Thyroid gland (tissue), 4 donors: Measurements from ENCODE around the gene SMARCAL1.

ENCODE experiments used
- CTCF ChIP-seq, 6 experiments: fragments of 200-600 bp in 3 of 6; fragments of 450-650 bp in 3 of 6; sonication (generic) in 3 of 6; IDR thresholded peaks; one replicate each; pipeline ENCODE4 v1.5.1; 2016 to 2019; ENCODE audit warnings: antibody characterized with exemption in 6 of 6, mild to moderate bottlenecking in 2 of 6, inconsistent platforms in 1 of 6, moderate library complexity in 1 of 6
- POLR2A ChIP-seq, 2 donors: fragments of 450-650 bp; IDR thresholded peaks; one replicate each; pipeline ENCODE4 v1.6.1; 2017; ENCODE audit warnings: antibody characterized with exemption in 2 of 2, mild to moderate bottlenecking in 2 of 2, moderate library complexity in 1 of 2

DNA sequence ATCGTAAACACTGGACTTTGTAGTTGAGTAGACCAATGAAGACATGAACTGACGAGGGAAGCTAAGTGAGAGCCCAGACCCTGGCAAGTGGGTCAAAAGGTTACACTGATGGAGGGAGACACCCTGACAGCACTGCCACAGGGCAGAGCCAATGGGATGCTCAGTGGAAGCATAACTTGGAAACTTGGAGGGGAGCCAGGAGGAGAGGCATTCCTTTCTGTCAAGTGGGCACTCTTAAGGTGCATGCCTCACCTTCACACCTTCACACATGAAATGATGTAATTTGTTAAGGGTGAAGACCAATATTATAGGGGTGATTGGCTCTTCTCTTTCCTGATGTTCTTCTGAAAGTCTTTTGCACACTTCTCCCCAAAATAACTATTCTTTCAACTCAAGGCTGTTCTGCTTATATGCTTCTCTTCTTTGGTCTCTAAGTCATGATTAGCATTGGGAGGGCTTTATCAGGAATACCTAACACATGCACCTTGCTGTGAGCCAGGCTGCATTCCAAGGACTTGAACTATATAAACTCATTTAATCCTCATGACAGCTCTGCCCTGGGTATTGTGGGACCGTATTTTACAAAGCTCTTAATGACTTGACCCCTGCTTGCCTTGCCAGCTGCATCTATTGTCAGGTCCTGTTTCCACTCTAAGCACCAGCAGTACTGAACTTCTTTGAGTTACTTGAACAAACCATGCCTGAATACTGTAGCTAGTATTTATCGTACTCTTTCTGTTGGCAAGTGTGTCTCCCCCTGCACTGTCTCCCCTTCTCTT, 105.4 kb downstream of the SMARCAL1 start:
- no peak for TF ChIP-seq CTCF (IDR thresholded peaks at IDR 0.05)
- TF ChIP-seq POLR2A (IDR thresholded peaks at IDR 0.05) = no peak
